GM23338 (cell line): ENCODE measurements around the gene AGBL5. TPM values are rescaled to one million over a fixed set of nuclear protein-coding genes. Genes with fewer than 3 reads are reported as not detected.

Experiments
- ATAC-seq: fragments of 200-7000 bp; cut with Tn5 transposase; 3 replicates; pipeline ENCODE4 v1.9.1; 2020
- DNase-seq: peaks from one replicate; pipeline ENCODE4 v3.0.0-alpha.2; 2015; ENCODE audit warnings: low spot score
- H2AFZ ChIP-seq: fragments of 200-600 bp; sonication (generic); 2 replicates; pipeline ENCODE4 v1.8.0; 2016; ENCODE audit warnings: antibody characterized with exemption, mild to moderate bottlenecking, moderate library complexity
- H3F3A ChIP-seq: fragments of 200-600 bp; sonication (generic); replicated peaks from 2 replicates; pipeline ENCODE4 v1.8.0; 2017; ENCODE audit warnings: antibody characterized with exemption, mixed run types, low read depth
- H3K27ac ChIP-seq: fragments of 200-600 bp; sonication (generic); 2 replicates; pipeline ENCODE4 v1.6.1; 2016; ENCODE audit warnings: low read depth
- H3K27me3 ChIP-seq: fragments of 200-600 bp; sonication (generic); 2 replicates; pipeline ENCODE4 v1.8.0; 2016; ENCODE audit warnings: mild to moderate bottlenecking, mixed run types, moderate library complexity; ENCODE audit not compliant: insufficient read depth
- H3K36me3 ChIP-seq: fragments of 200-600 bp; sonication (generic); 2 replicates; pipeline ENCODE4 v1.8.0; 2016; ENCODE audit warnings: mild to moderate bottlenecking; ENCODE audit not compliant: insufficient read depth
- H3K4me1 ChIP-seq: fragments of 200-600 bp; sonication (generic); 2 replicates; pipeline ENCODE4 v1.8.0; 2016; ENCODE audit warnings: mild to moderate bottlenecking, moderate library complexity; ENCODE audit not compliant: insufficient read depth
- H3K4me2 ChIP-seq: fragments of 200-600 bp; sonication (generic); 2 replicates; pipeline ENCODE4 v1.7.1; 2017; ENCODE audit warnings: mixed run types
- H3K4me3 ChIP-seq: fragments of 200-600 bp; sonication (generic); 2 replicates; pipeline ENCODE4 v1.6.1; 2016; ENCODE audit warnings: mixed run types
- H3K79me2 ChIP-seq: fragments of 200-600 bp; sonication (generic); replicated peaks from 2 replicates; pipeline ENCODE4 v1.8.0; 2017; ENCODE audit warnings: mild to moderate bottlenecking; ENCODE audit not compliant: insufficient read depth
- H3K9me2 ChIP-seq: fragments of 200-600 bp; sonication (generic); 2 replicates; pipeline ENCODE4 v1.8.0; 2017; ENCODE audit not compliant: insufficient read depth
- H4K20me1 ChIP-seq: fragments of 200-600 bp; sonication (generic); replicated peaks from 2 replicates; pipeline ENCODE4 v1.8.0; 2017; ENCODE audit warnings: mild to moderate bottlenecking; ENCODE audit not compliant: insufficient read depth
- H3K27ac Mint-ChIP-seq: 2 replicates; pipeline ENCODE4 v1.8.0; 2020; ENCODE audit warnings: inconsistent platforms, mild to moderate bottlenecking, moderate library complexity, mixed read lengths
- H3K27me3 Mint-ChIP-seq: 3 replicates; pipeline ENCODE4 v1.8.0; 2022; ENCODE audit warnings: low read depth, mild to moderate bottlenecking, moderate library complexity, mixed read lengths, inconsistent platforms; ENCODE audit not compliant: insufficient read depth, poor library complexity
- H3K36me3 Mint-ChIP-seq: 3 replicates; pipeline ENCODE4 v1.8.0; 2021; ENCODE audit warnings: low read depth, mild to moderate bottlenecking, inconsistent platforms, moderate library complexity, mixed read lengths
- H3K4me1 Mint-ChIP-seq: 3 replicates; pipeline ENCODE4 v1.8.0; 2020; ENCODE audit warnings: mild to moderate bottlenecking, inconsistent platforms, mixed read lengths
- H3K4me3 Mint-ChIP-seq: 3 replicates; pipeline ENCODE4 v1.8.0; 2021; ENCODE audit warnings: moderate library complexity, mild to moderate bottlenecking, inconsistent platforms, mixed read lengths
- H3K9me3 Mint-ChIP-seq: 3 replicates; pipeline ENCODE4 v1.8.0; 2020; ENCODE audit warnings: moderate library complexity, mild to moderate bottlenecking, inconsistent platforms, mixed read lengths
- CREB1 ChIP-seq: fragments of 250-450 bp; sonication (Bioruptor Pico); IDR thresholded peaks from 2 replicates; pipeline ENCODE4 v1.5.0; 2020; ENCODE audit warnings: low read depth, mild to moderate bottlenecking, moderate library complexity
- CTCF ChIP-seq, 2 experiments: fragments of 200-600 bp in 1 of 2; sonication (generic) in 1 of 2; conservative IDR thresholded peaks; 2 replicates each; pipeline versions ENCODE4 v1.5.1 to v1.6.1; 2016 to 2017; ENCODE audit warnings: antibody characterized with exemption in 2 of 2, low read depth in 2 of 2, mild to moderate bottlenecking in 2 of 2, moderate library complexity in 1 of 2
- JUNB ChIP-seq: IDR thresholded peaks from one replicate; pipeline ENCODE4 v1.6.1; 2016; ENCODE audit warnings: antibody characterized with exemption; ENCODE audit not compliant: unreplicated experiment
- NANOG ChIP-seq: IDR thresholded peaks from 2 replicates; pipeline ENCODE4 v1.6.1; 2016; ENCODE audit warnings: antibody characterized with exemption, borderline replicate concordance
- ZNF114 ChIP-seq: fragments of 250-450 bp; sonication (Bioruptor Pico); IDR thresholded peaks from 2 replicates; pipeline ENCODE4 v1.5.0; 2020; ENCODE audit warnings: mild to moderate bottlenecking, moderate library complexity
- ZNF331 ChIP-seq: fragments of 250-450 bp; sonication (Bioruptor Pico); IDR thresholded peaks from 2 replicates; pipeline ENCODE4 v1.5.0; 2020; ENCODE audit warnings: low read depth, mild to moderate bottlenecking, moderate library complexity
- polyA plus RNA-seq: library from polyadenylated mRNA; unstranded; fragments of >200 nt; fragmentation: Nextera tagmentation; extraction: Ambion mirVana; gene quantifications from 2 replicates; pipeline ENCODE4 v1.2.1, GENCODE V29; 2016
- total RNA-seq: library from RNA; depleted of rRNA; stranded (reverse); fragments of >200 nt; shearing (Covaris generic); gene quantifications from 2 replicates; pipeline ENCODE4 v1.2.3, GENCODE V29; 2014
- TF ChIP-seq, protein P1 (sequence below): IDR thresholded peaks from one replicate; pipeline ENCODE4 v1.6.1; 2018; ENCODE audit warnings: antibody characterized with exemption; ENCODE audit not compliant: unreplicated experiment
- TF ChIP-seq, protein P2 (sequence below): IDR thresholded peaks from 2 replicates; pipeline ENCODE4 v1.6.1; 2016; ENCODE audit warnings: antibody characterized with exemption

AGBL5 gene
- total and polyA plus RNA-seq, 2 experiments from 2014 or later = 17.9 to 31.3 TPM

DNA sequence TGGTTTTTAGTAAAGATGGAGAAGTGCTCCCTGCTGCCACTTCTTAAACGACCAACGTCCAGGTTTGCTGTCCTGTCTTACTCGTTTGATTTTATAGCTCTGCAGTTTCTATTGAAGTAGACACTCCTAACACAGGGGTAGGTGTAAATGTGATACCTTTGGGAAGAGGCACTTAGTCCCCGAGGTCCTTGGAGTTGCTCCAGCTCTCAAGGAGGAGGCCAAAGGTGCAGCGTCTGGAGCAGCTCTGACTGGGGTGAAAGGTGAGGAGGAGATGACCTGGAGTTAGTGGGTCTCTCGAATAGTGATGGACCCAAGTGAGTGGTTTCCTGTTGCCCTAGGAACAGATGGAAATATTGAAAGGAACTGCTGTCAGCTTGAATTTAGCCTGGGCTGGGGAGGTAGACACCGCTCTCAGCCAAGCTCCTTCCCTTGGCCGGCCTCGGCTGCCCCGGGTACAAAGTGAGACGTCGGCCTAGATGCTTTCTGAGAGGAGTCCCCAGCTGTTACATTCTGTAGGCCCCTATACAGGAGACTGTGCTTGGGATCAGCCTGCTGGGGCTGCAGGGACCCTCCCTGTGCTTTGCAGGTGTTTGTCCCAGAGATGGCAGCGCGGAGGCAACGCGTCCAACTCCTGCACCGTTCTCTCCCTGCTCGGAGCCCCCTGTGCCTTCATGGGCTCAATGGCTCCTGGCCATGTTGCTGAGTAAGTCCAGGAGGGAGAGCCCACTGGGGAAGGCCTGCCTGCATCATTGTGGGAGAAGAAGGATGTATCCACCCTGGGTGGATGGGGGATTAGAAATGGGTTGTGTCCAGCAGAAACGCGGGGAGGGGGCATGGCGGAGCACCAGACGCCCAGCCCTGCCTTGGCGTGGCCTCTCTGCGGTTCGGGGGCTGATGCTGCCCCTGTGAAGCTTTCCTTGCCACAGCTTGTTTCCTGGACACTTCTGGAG, 40.6 kb downstream of the AGBL5 start:
- ATAC-seq (no peak), DNase-seq (no peak)
- TF ChIP-seq JUNB (no peak), CTCF (conservative IDR thresholded peaks at IDR 0.05; ENCODE audit: low read depth in 2 of 2) (0 out of 4 replicates have a peak, but pooled peaks of 1 of the 2 experiments have one; percentile 7)
- no peak overlapping the region for H2AFZ ChIP-seq
- Mint-ChIP-seq H3K36me3 (no peaks in the 10 kb centered on the region; the same call in 2 of the 3 replicates), H3K27ac (no peak overlapping the region; the same call in 1 of the 2 replicates), H3K27me3 (peaks cover 16% of the 10 kb centered on the region), H3K4me3 (no peak overlapping the region), H3K9me3 (no peaks in the 10 kb centered on the region; the same call in 2 of the 3 replicates), H3K4me1 (peaks cover 13% of the 10 kb centered on the region)
- no peak overlapping the region for H3K4me3 ChIP-seq
- no peaks in the 10 kb centered on the region for H3K9me2 ChIP-seq
- H3K4me2 ChIP-seq = no peak overlapping the region
- H3K4me1 ChIP-seq = peaks cover 8% of the 10 kb centered on the region
- peaks cover 3% of the 10 kb centered on the region; the same call in 1 of the 2 replicates for H3F3A ChIP-seq
- no peak overlapping the region for H3K27ac ChIP-seq
- H4K20me1 ChIP-seq = no peaks in the 10 kb centered on the region; the same call in 1 of the 2 replicates
- peaks cover 5% of the 10 kb centered on the region; the same call in 1 of the 2 replicates for H3K27me3 ChIP-seq
- H3K79me2 ChIP-seq = no peaks in the 10 kb centered on the region
- H3K36me3 ChIP-seq = no peaks in the 10 kb centered on the region

- Histone ChIP-seq H3F3A (no peaks in the 10 kb centered on the region), H3K27me3 (no peaks in the 10 kb centered on the region), H3K79me2 (no peaks in the 10 kb centered on the region), H3K4me1 (peaks cover 4% of the 10 kb centered on the region; the same call in 1 of the 2 replicates), H3K36me3 (no peaks in the 10 kb centered on the region), H2AFZ (no peak overlapping the region), H3K9me2 (no peaks in the 10 kb centered on the region), H3K27ac (no peak overlapping the region), H4K20me1 (no peaks in the 10 kb centered on the region; the same call in 1 of the 2 replicates), H3K4me3 (no peak overlapping the region), H3K4me2 (no peak overlapping the region)
- H3K27me3 Mint-ChIP-seq = peaks cover 17% of the 10 kb centered on the region
- no peaks in the 10 kb centered on the region; the same call in 2 of the 3 replicates for H3K36me3 Mint-ChIP-seq
- ATAC-seq (no peak), DNase-seq (no peak)
- peaks cover 6% of the 10 kb centered on the region for H3K4me1 Mint-ChIP-seq
- H3K9me3 Mint-ChIP-seq = no peaks in the 10 kb centered on the region; the same call in 2 of the 3 replicates
- no peak overlapping the region for H3K4me3 Mint-ChIP-seq
- no peak overlapping the region for H3K27ac Mint-ChIP-seq
- TF ChIP-seq, protein P1, sequence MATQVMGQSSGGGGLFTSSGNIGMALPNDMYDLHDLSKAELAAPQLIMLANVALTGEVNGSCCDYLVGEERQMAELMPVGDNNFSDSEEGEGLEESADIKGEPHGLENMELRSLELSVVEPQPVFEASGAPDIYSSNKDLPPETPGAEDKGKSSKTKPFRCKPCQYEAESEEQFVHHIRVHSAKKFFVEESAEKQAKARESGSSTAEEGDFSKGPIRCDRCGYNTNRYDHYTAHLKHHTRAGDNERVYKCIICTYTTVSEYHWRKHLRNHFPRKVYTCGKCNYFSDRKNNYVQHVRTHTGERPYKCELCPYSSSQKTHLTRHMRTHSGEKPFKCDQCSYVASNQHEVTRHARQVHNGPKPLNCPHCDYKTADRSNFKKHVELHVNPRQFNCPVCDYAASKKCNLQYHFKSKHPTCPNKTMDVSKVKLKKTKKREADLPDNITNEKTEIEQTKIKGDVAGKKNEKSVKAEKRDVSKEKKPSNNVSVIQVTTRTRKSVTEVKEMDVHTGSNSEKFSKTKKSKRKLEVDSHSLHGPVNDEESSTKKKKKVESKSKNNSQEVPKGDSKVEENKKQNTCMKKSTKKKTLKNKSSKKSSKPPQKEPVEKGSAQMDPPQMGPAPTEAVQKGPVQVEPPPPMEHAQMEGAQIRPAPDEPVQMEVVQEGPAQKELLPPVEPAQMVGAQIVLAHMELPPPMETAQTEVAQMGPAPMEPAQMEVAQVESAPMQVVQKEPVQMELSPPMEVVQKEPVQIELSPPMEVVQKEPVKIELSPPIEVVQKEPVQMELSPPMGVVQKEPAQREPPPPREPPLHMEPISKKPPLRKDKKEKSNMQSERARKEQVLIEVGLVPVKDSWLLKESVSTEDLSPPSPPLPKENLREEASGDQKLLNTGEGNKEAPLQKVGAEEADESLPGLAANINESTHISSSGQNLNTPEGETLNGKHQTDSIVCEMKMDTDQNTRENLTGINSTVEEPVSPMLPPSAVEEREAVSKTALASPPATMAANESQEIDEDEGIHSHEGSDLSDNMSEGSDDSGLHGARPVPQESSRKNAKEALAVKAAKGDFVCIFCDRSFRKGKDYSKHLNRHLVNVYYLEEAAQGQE = no peak
- TF ChIP-seq NANOG (no peak), CREB1 (CRISPR knock-in tag) (no peak), CTCF (conservative IDR thresholded peaks at IDR 0.05; ENCODE audit: low read depth in 2 of 2) (no peak), ZNF331 (no peak), ZNF114 (no peak), JUNB (no peak)
- TF ChIP-seq, protein P2, sequence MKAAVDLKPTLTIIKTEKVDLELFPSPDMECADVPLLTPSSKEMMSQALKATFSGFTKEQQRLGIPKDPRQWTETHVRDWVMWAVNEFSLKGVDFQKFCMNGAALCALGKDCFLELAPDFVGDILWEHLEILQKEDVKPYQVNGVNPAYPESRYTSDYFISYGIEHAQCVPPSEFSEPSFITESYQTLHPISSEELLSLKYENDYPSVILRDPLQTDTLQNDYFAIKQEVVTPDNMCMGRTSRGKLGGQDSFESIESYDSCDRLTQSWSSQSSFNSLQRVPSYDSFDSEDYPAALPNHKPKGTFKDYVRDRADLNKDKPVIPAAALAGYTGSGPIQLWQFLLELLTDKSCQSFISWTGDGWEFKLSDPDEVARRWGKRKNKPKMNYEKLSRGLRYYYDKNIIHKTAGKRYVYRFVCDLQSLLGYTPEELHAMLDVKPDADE = no peak
These were observed 41.4 kb downstream of the AGBL5 start for GRCh38 chr2:27092696-27093429.
